WI38 (cell line): ENCODE results near the gene ARID1B.

Source experiments
- H3K4me3 ChIP-seq: 2 replicates; pipeline ENCODE4 v1.5.1; 2011; ENCODE audit warnings: low read depth, mild to moderate bottlenecking, control low read depth, low read length
- CTCF ChIP-seq: IDR thresholded peaks from 2 replicates; pipeline ENCODE4 v1.5.1; 2012; ENCODE audit warnings: low read depth, mild to moderate bottlenecking, control low read depth, low read length

The ARID1B gene

DNA sequence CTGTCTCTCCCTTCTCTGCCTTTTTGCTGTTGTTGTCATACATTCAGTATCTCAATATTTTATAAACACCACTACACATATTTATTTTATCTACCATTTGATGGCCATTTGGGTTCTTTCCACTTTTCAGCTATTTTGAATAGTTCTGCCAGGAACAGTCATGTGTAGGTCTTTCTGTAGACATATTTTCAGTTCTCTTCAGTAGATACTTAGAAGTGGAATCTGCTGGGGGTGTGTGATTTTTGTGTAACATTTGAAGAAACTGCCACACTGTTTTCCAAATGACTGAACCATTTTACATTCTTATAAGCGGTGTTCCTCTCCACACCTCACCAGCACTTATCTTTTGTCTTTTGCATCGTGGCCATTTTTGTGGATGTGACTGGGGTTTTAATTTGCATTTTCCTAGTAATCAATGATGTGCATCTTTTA lies 197.7 kb downstream of the ARID1B start:
- TF ChIP-seq CTCF = no peak

DNA sequence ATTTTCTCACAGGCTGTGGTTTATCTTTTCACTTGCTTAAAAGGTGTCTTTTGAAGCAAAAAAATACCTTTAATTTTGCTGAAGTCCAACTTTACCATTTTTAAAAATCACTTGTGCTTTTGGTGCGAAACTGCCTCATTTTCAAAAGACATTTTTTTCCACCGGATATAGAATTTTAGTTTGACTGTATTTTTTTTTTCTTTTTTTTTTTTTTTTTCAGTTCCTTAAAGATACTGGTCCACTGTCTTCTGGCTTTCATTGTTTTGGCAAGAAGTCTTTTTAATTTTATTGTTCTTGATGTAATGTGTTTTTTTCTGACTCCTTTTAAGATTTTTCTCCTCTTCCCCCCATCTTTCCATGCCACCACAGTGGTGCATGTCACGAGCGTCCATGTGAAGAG lies 198.2 kb downstream of the ARID1B start:
- no peak for TF ChIP-seq CTCF
- H3K4me3 ChIP-seq = no peak overlapping the region

More for the DNA sequence above, 197.7 kb downstream of the ARID1B start:
- no peak overlapping the region for H3K4me3 ChIP-seq

- TF ChIP-seq CTCF = no peak
- no peak overlapping the region for H3K4me3 ChIP-seq
Observed at GRCh38 chr6:156976216-156977127, 199.3 kb downstream of the ARID1B start.

GRCh38 chr6:156977527-156978291 lies 200.5 kb downstream of the ARID1B start:
- no peak for TF ChIP-seq CTCF
- H3K4me3 ChIP-seq = no peak overlapping the region

DNA sequence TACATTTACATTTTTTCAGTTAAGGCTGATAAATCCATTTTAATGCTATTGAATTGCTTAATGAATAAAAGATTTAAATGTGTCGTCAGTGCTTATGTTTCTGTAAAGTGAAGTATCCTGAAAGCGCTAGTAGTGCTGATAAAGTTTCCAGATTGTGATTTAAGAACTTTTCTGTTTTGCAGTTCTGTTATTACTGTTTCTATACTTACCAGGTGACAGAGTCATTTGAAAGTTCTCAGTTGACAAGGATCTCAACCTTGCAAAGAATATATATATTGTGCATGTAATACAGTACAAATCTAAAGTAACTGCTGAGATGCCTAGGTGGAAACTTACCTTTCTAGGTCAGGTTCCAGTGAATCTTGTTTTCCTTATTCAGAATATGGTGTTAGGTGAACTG lies 201.8 kb downstream of the ARID1B start:
- no peak overlapping the region for H3K4me3 ChIP-seq
- TF ChIP-seq CTCF = no peak

- TF ChIP-seq CTCF = no peak
- H3K4me3 ChIP-seq = no peak overlapping the region
Observed at GRCh38 chr6:156980515-156980914, 203.3 kb downstream of the ARID1B start.

GRCh38 chr6:156980948-156981347 lies 203.8 kb downstream of the ARID1B start:
- no peak for TF ChIP-seq CTCF
- H3K4me3 ChIP-seq = no peak overlapping the region
